ENCODE results near the gene ZFYVE28. TPM values are rescaled to one million over a fixed set of nuclear protein-coding genes. Genes with fewer than 3 reads are reported as not detected.

The ZFYVE28 gene
- total RNA-seq, 3 donors from 2014 or later = 32.4 to 56.4 (median 42.9) TPM

- DNase-seq (peak in 1 of 3 donors; percentile 29), ATAC-seq (no peak)
- TF ChIP-seq CTCF (IDR thresholded peaks at IDR 0.05) = no peak
- Histone ChIP-seq H3K9me3 (no peaks in the 10 kb centered on the region), H3K4me1 (ENCODE audit: low read depth) (no peaks in the 10 kb centered on the region), H3K4me3 (no peak overlapping the region), H3K36me3 (ENCODE audit: low read depth) (no peaks in the 10 kb centered on the region)
- intact Hi-C loops (cut with DNase I, micrococcal nuclease) = no loop called here
These were observed 60.4 kb downstream of the ZFYVE28 start for GRCh38 chr4:2357821-2358745.

GRCh38 chr4:2356123-2357069 is 62.0 kb downstream of the ZFYVE28 start:
- no peak for TF ChIP-seq CTCF (IDR thresholded peaks at IDR 0.05)
- DNase-seq (peak in 1 of 3 donors; percentile 40), ATAC-seq (no peak)
- Histone ChIP-seq H3K4me1 (ENCODE audit: low read depth) (no peaks in the 10 kb centered on the region), H3K4me3 (no peak overlapping the region), H3K9me3 (no peaks in the 10 kb centered on the region), H3K36me3 (ENCODE audit: low read depth) (no peaks in the 10 kb centered on the region)
- intact Hi-C loops (cut with DNase I, micrococcal nuclease) = no loop called here

- TF ChIP-seq CTCF (IDR thresholded peaks at IDR 0.05) = no peak
- peak in 1 of 3 donors; percentile 31 for DNase-seq
- Histone ChIP-seq H3K9me3 (no peaks in the 10 kb centered on the region), H3K36me3 (ENCODE audit: low read depth) (no peaks in the 10 kb centered on the region), H3K4me1 (ENCODE audit: low read depth) (no peaks in the 10 kb centered on the region), H3K4me3 (no peak overlapping the region)
- intact Hi-C loops (cut with DNase I, micrococcal nuclease) = no loop called here
- no peak for ATAC-seq
These were observed 63.7 kb downstream of the ZFYVE28 start for GRCh38 chr4:2354760-2355159.

- ATAC-seq (no peak), DNase-seq (no peak)
- H3K4me1 ChIP-seq (ENCODE audit: low read depth) = no peaks in the 10 kb centered on the region
- no peaks in the 10 kb centered on the region for H3K9me3 ChIP-seq
- no peaks in the 10 kb centered on the region for H3K36me3 ChIP-seq (ENCODE audit: low read depth)
- intact Hi-C loops (cut with DNase I, micrococcal nuclease) = no loop called here
- no peak overlapping the region for H3K4me3 ChIP-seq
- no peak for TF ChIP-seq CTCF (IDR thresholded peaks at IDR 0.05)
These were observed 64.3 kb downstream of the ZFYVE28 start for GRCh38 chr4:2354118-2354517.

GRCh38 chr4:2353222-2354107 is 65.0 kb downstream of the ZFYVE28 start:
- peak in 1 of 3 donors; percentile 43 for DNase-seq
- no peak for ATAC-seq
- no peak for TF ChIP-seq CTCF (IDR thresholded peaks at IDR 0.05)
- Histone ChIP-seq H3K36me3 (ENCODE audit: low read depth) (no peaks in the 10 kb centered on the region), H3K4me1 (ENCODE audit: low read depth) (no peaks in the 10 kb centered on the region), H3K4me3 (no peak overlapping the region), H3K9me3 (no peaks in the 10 kb centered on the region)
- intact Hi-C loops (cut with DNase I, micrococcal nuclease) = no loop called here

Measured in mucosa of descending colon (tissue), 3 donors.